BE2C (cell line): ENCODE results near the gene CACNA1G.

Experiments used
- DNase-seq: peaks from one replicate; pipeline ENCODE4 v3.0.0-alpha.2; 2020
- H3K27me3 ChIP-seq: fragments of 250-450 bp; sonication (Bioruptor Pico); 2 replicates; pipeline ENCODE4 v1.5.1; 2020; ENCODE audit warnings: mild to moderate bottlenecking
- H3K36me3 ChIP-seq: fragments of 250-450 bp; sonication (Bioruptor Pico); 2 replicates; pipeline ENCODE4 v1.5.1; 2020; ENCODE audit warnings: mild to moderate bottlenecking
- H3K4me1 ChIP-seq: fragments of 250-450 bp; sonication (Bioruptor Pico); 2 replicates; pipeline ENCODE4 v1.5.1; 2020
- H3K4me3 ChIP-seq: 2 replicates; pipeline ENCODE4 v1.5.1; 2011; ENCODE audit warnings: low read depth, low read length
- H3K9me3 ChIP-seq: fragments of 250-450 bp; sonication (Bioruptor Pico); 2 replicates; pipeline ENCODE4 v1.5.1; 2020
- TF ChIP-seq, protein P1 (sequence below): IDR thresholded peaks from 2 replicates; pipeline ENCODE4 v1.5.1; 2012; ENCODE audit warnings: mild to moderate bottlenecking, low read depth, low read length

Gene CACNA1G

GRCh38 chr17:50604513-50604912, 44.0 kb downstream of the CACNA1G start:
- H3K27me3 ChIP-seq: no peaks in the 10 kb centered on the region
- H3K4me3 ChIP-seq: no peak overlapping the region
- TF ChIP-seq, protein P1, sequence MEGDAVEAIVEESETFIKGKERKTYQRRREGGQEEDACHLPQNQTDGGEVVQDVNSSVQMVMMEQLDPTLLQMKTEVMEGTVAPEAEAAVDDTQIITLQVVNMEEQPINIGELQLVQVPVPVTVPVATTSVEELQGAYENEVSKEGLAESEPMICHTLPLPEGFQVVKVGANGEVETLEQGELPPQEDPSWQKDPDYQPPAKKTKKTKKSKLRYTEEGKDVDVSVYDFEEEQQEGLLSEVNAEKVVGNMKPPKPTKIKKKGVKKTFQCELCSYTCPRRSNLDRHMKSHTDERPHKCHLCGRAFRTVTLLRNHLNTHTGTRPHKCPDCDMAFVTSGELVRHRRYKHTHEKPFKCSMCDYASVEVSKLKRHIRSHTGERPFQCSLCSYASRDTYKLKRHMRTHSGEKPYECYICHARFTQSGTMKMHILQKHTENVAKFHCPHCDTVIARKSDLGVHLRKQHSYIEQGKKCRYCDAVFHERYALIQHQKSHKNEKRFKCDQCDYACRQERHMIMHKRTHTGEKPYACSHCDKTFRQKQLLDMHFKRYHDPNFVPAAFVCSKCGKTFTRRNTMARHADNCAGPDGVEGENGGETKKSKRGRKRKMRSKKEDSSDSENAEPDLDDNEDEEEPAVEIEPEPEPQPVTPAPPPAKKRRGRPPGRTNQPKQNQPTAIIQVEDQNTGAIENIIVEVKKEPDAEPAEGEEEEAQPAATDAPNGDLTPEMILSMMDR: no peak
- no peaks in the 10 kb centered on the region for H3K36me3 ChIP-seq
- no peaks in the 10 kb centered on the region for H3K9me3 ChIP-seq
- H3K4me1 ChIP-seq: peaks cover 19% of the 10 kb centered on the region
- DNase-seq: peak; percentile 95

GRCh38 chr17:50605429-50605828, 44.9 kb downstream of the CACNA1G start:
- H3K4me1 ChIP-seq: peaks cover 19% of the 10 kb centered on the region
- no peak for DNase-seq
- no peaks in the 10 kb centered on the region for H3K27me3 ChIP-seq

DNA sequence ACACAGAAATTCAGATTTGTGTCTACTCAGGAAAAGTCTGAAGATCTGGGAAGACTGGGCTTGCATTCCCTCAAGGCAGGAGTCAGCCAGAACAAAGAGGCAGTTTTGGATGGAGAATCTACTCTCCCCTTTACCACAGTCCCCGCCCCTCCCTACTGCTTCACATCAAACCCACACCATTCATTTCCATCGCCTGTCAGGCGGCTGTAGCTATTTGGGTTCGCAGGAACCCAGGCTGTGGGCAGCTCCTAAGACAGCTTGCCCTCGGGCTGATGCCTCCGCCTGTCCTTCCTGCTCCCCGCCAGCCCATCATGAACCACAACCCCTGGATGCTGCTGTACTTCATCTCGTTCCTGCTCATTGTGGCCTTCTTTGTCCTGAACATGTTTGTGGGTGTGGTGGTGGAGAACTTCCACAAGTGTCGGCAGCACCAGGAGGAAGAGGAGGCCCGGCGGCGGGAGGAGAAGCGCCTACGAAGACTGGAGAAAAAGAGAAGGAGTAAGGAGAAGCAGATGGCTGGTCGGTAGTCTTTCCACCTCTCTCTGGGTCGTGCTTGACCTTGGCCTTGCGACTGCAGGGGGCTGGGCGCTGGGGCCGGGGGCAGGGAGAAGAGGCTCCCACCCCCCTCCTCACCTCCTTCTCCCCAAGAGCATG, 47.1 kb downstream of the CACNA1G start:
- H3K4me3 ChIP-seq: no peak overlapping the region
- peaks cover 14% of the 10 kb centered on the region for H3K4me1 ChIP-seq
- DNase-seq: no peak
- no peaks in the 10 kb centered on the region for H3K9me3 ChIP-seq
- H3K36me3 ChIP-seq: no peaks in the 10 kb centered on the region
- TF ChIP-seq, protein P1: no peak
- H3K27me3 ChIP-seq: no peaks in the 10 kb centered on the region

More at GRCh38 chr17:50605429-50605828, 44.9 kb downstream of the CACNA1G start:
- Histone ChIP-seq H3K36me3 (no peaks in the 10 kb centered on the region), H3K9me3 (no peaks in the 10 kb centered on the region), H3K4me3 (no peak overlapping the region)
- TF ChIP-seq, protein P1: no peak

DNA sequence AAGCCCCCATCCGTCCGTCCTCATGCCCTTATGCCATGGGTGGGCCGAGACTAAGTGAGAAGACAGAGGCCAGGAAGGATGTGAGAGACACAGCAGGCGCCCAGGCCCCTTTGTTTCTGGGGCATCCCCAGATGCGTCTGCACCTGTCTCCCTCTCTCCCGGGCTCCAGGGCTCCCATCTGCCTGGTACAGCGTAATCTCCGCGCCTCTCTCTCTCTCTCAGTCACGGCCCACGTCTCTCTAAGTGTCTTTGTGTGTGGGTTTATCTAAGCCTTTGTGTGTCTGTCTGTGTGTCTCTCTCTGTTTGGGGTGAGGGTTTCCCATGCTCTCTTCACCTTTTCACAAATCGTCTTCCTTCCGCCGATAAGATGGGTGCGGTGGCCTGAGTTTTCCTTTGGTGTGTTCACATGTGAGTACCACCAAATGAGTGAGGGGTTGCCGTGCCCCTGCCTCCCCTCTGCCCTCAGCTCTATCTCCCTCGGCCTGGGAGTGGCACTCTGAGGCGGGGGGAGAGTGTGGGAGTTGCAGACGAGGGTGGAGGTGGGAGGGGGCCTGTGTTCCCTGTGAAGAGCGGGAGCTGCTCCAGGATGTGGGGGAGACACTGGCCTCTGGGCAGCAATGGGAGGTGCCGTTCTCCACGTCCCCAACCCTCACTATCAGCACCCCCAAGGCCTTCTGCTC, 48.3 kb downstream of the CACNA1G start:
- Histone ChIP-seq H3K36me3 (no peaks in the 10 kb centered on the region), H3K4me1 (peaks cover 11% of the 10 kb centered on the region), H3K4me3 (no peak overlapping the region), H3K27me3 (no peaks in the 10 kb centered on the region), H3K9me3 (no peaks in the 10 kb centered on the region)
- TF ChIP-seq, protein P1: no peak
- DNase-seq: no peak

GRCh38 chr17:50609380-50610074, 49.0 kb downstream of the CACNA1G start:
- DNase-seq: no peak
- no peaks in the 10 kb centered on the region for H3K9me3 ChIP-seq
- TF ChIP-seq, protein P1: no peak
- no peak overlapping the region for H3K4me3 ChIP-seq
- no peaks in the 10 kb centered on the region for H3K36me3 ChIP-seq
- no peaks in the 10 kb centered on the region for H3K27me3 ChIP-seq
- peaks cover 6% of the 10 kb centered on the region for H3K4me1 ChIP-seq

DNA sequence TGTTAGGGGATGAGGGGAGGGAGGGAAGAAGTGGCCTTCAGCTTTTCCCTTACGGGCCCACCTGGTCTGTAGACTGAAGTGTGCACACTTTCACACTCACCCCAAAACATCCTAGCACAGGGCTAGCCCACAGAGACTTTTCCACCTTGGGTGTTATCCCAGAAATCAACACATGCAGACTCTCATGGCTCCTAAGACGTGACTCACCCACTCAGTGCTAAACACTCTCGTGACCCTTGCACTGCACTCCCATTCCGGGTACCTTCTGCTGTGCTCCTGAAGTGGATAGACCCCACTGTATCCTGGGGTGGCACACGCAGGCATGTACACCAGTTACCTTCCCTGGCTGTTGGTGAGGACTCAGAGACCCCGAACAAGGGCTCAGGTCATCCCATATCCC, 51.1 kb downstream of the CACNA1G start:
- TF ChIP-seq, protein P1: no peak
- no peaks in the 10 kb centered on the region for H3K36me3 ChIP-seq
- no peaks in the 10 kb centered on the region for H3K4me1 ChIP-seq
- no peaks in the 10 kb centered on the region for H3K27me3 ChIP-seq
- H3K9me3 ChIP-seq: no peaks in the 10 kb centered on the region
- no peak for DNase-seq
- H3K4me3 ChIP-seq: no peak overlapping the region
